SK-N-SH (cell line): ENCODE measurements around the gene PLXDC1.

Experiments
- CHD2 ChIP-seq: fragments of 150-350 bp; IDR thresholded peaks from 2 replicates; pipeline ENCODE4 v1.6.1; 2018; ENCODE audit warnings: low read length; ENCODE audit not compliant: partially characterized antibody
- CTCF ChIP-seq: fragments of 200-600 bp; sonication (generic); IDR thresholded peaks from 2 replicates; pipeline ENCODE4 v1.6.1; 2017; ENCODE audit warnings: antibody characterized with exemption, mild to moderate bottlenecking, moderate library complexity
- EZH2phosphoT487 ChIP-seq: fragments of 200-600 bp; sonication (generic); IDR thresholded peaks from 2 replicates; pipeline ENCODE4 v1.6.1; 2017; ENCODE audit warnings: low read depth, mixed run types, mild to moderate bottlenecking, antibody characterized with exemption, moderate library complexity, borderline replicate concordance
- FOXJ3 ChIP-seq: sonication (generic); formaldehyde crosslinking; IDR thresholded peaks from 2 replicates; pipeline ENCODE4 v1.5.1; 2020; ENCODE audit warnings: mild to moderate bottlenecking, missing genetic modification reagents
- GABPA ChIP-seq: IDR thresholded peaks from 2 replicates; pipeline ENCODE4 v1.4.0; 2012; ENCODE audit warnings: low read depth, mild to moderate bottlenecking
- NFIC ChIP-seq: IDR thresholded peaks from 2 replicates; pipeline ENCODE4 v1.4.0; 2012; ENCODE audit warnings: borderline replicate concordance
- POLR2AphosphoS5 ChIP-seq: IDR thresholded peaks from 2 replicates; pipeline ENCODE4 v1.6.1; 2012; ENCODE audit warnings: low read depth, low read length
- RAD21 ChIP-seq: IDR thresholded peaks from 2 replicates; pipeline ENCODE4 v1.6.1; 2012; ENCODE audit warnings: mild to moderate bottlenecking, low read length
- REST ChIP-seq: IDR thresholded peaks from 2 replicates; pipeline ENCODE4 v1.6.1; 2012; ENCODE audit warnings: mild to moderate bottlenecking, low read depth, low read length, moderate library complexity
- USF1 ChIP-seq: IDR thresholded peaks from 2 replicates; pipeline ENCODE4 v1.4.0; 2012; ENCODE audit warnings: low read depth, borderline replicate concordance
- YY1 ChIP-seq: IDR thresholded peaks from 2 replicates; pipeline ENCODE4 v1.4.0; 2012; ENCODE audit warnings: low read depth, mild to moderate bottlenecking
- ZBTB33 ChIP-seq: IDR thresholded peaks from 2 replicates; pipeline ENCODE4 v1.4.0; 2012; ENCODE audit warnings: low read depth, borderline replicate concordance

GRCh38 chr17:39104046-39104445 lies 47.4 kb downstream of the PLXDC1 start:
- TF ChIP-seq REST (no peak), CTCF (no peak), RAD21 (no peak), NFIC (no peak), EZH2phosphoT487 (no peak), USF1 (no peak), POLR2AphosphoS5 (no peak), FOXJ3 (CRISPR knock-in tag) (no peak), GABPA (no peak), ZBTB33 (no peak), YY1 (no peak), CHD2 (no peak)
